SIG-M5 (cell line): ENCODE data around the gene TMEM42.

Experiments used
- DNase-seq: peaks from one replicate; lab custom pipeline; 2025; lab: John Stamatoyannopoulos, UW

The TMEM42 gene

GRCh38 chr3:44910693-44911092 lies 49.0 kb downstream of the TMEM42 start:
- no peak for DNase-seq

GRCh38 chr3:44913868-44914468 lies 52.3 kb downstream of the TMEM42 start:
- DNase-seq, result no peak

GRCh38 chr3:44914936-44915335 lies 53.2 kb downstream of the TMEM42 start:
- DNase-seq, result no peak
